GM12892 (cell line): Measurements from ENCODE around the gene OR2G2.

Source experiments
- POLR2A ChIP-seq: IDR thresholded peaks from 2 replicates; pipeline ENCODE4 v1.6.1; 2011; ENCODE audit warnings: low read depth, low read length, control low read depth
- POLR2AphosphoS5 ChIP-seq: IDR thresholded peaks from 2 replicates; pipeline ENCODE4 v1.6.1; 2011; ENCODE audit warnings: low read depth, low read length, control low read depth
- TAF1 ChIP-seq: IDR thresholded peaks from 2 replicates; pipeline ENCODE4 v1.6.1; 2011; ENCODE audit warnings: low read depth, mild to moderate bottlenecking, control low read depth, low read length, borderline replicate concordance

DNA sequence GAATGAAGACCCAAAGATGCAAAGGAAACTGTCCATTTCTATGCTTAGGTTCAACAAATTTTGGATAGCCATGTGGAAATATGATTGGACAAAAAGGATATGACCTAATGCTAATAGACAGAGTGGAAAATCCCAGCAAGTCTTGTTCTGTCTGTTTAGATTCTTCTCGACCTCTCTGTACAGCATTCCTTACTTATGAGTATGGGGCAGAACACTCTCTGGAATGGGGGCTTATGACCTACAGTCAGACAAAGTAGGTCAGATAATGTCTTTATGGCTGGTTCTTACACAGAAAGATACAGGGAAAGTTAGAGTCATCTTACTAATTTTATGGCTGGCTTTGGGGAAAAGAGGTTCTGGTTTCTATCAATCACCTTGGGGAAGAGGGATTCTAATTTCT is 36.4 kb upstream of the OR2G2 start:
- TF ChIP-seq POLR2A (no peak), POLR2AphosphoS5 (no peak), TAF1 (no peak)
